ENCODE measurements around the gene PRDM15. TPM values are rescaled to one million over a fixed set of nuclear protein-coding genes. Genes with fewer than 3 reads are reported as not detected.

The PRDM15 gene
- polyA plus RNA-seq, 1 experiment, result 7.6 TPM

- no peak for DNase-seq (ENCODE audit: low read depth)
- ChIA-PET CTCF (interaction anchor here (1.2 to 2.2 kb wide), 4 partner anchors 10 to 285 kb away, joined by 3 to 10 read pairs (median 4); no protein-coding TSS in a partner anchor), POLR2A (no interaction called here)
- peaks cover 5% of the 10 kb centered on the region for H3K36me3 ChIP-seq (ENCODE audit: control insufficient read depth, insufficient read depth, low read length)
- H3K27me3 ChIP-seq (ENCODE audit: control insufficient read depth, insufficient read depth, low read length), result no peaks in the 10 kb centered on the region
- H3K4me3 ChIP-seq (ENCODE audit: low read depth, low read length), result no peak overlapping the region
- TF ChIP-seq CTCF (IDR thresholded peaks at IDR 0.05; ENCODE audit: insufficient read depth, low read depth, low read length), result no peak
Measured at GRCh38 chr21:41831866-41832595, 47.1 kb downstream of the PRDM15 start.

- peaks cover 5% of the 10 kb centered on the region for H3K36me3 ChIP-seq (ENCODE audit: control insufficient read depth, insufficient read depth, low read length)
- no peak for TF ChIP-seq CTCF (IDR thresholded peaks at IDR 0.05; ENCODE audit: insufficient read depth, low read depth, low read length)
- no peaks in the 10 kb centered on the region for H3K27me3 ChIP-seq (ENCODE audit: control insufficient read depth, insufficient read depth, low read length)
- CTCF ChIA-PET, result interaction anchor here (1.4 to 1.8 kb wide), 2 partner anchors 11 kb away, joined by 3 to 4 read pairs; no protein-coding TSS in a partner anchor
- H3K4me3 ChIP-seq (ENCODE audit: low read depth, low read length), result no peak overlapping the region
- no peak for DNase-seq (ENCODE audit: low read depth)
- POLR2A ChIA-PET, result no interaction called here
Measured at GRCh38 chr21:41831453-41831831, 47.7 kb downstream of the PRDM15 start.

GRCh38 chr21:41830764-41831452, 48.2 kb downstream of the PRDM15 start:
- ChIA-PET POLR2A (no interaction called here), CTCF (interaction anchor here (1.4 to 1.8 kb wide), 2 partner anchors 10 to 11 kb away, joined by 3 to 4 read pairs; no protein-coding TSS in a partner anchor)
- peaks cover 5% of the 10 kb centered on the region for H3K36me3 ChIP-seq (ENCODE audit: control insufficient read depth, insufficient read depth, low read length)
- no peaks in the 10 kb centered on the region for H3K27me3 ChIP-seq (ENCODE audit: control insufficient read depth, insufficient read depth, low read length)
- H3K4me3 ChIP-seq (ENCODE audit: low read depth, low read length), result no peak overlapping the region
- no peak for TF ChIP-seq CTCF (IDR thresholded peaks at IDR 0.05; ENCODE audit: insufficient read depth, low read depth, low read length)
- no peak for DNase-seq (ENCODE audit: low read depth)

- no peak for TF ChIP-seq CTCF (IDR thresholded peaks at IDR 0.05; ENCODE audit: insufficient read depth, low read depth, low read length)
- no peak overlapping the region for H3K4me3 ChIP-seq (ENCODE audit: low read depth, low read length)
- ChIA-PET CTCF (interaction anchor here (1.4 to 1.8 kb wide), 2 partner anchors 10 to 12 kb away, joined by 3 to 4 read pairs; no protein-coding TSS in a partner anchor), POLR2A (no interaction called here)
- H3K36me3 ChIP-seq (ENCODE audit: control insufficient read depth, insufficient read depth, low read length), result peaks cover 3% of the 10 kb centered on the region
- H3K27me3 ChIP-seq (ENCODE audit: control insufficient read depth, insufficient read depth, low read length), result no peaks in the 10 kb centered on the region
- no peak for DNase-seq (ENCODE audit: low read depth)
Measured at GRCh38 chr21:41830145-41830707, 48.9 kb downstream of the PRDM15 start.

GRCh38 chr21:41828884-41829360, 50.2 kb downstream of the PRDM15 start:
- no peak for DNase-seq (ENCODE audit: low read depth)
- no peak overlapping the region for H3K4me3 ChIP-seq (ENCODE audit: low read depth, low read length)
- no peaks in the 10 kb centered on the region for H3K27me3 ChIP-seq (ENCODE audit: control insufficient read depth, insufficient read depth, low read length)
- peaks cover 2% of the 10 kb centered on the region for H3K36me3 ChIP-seq (ENCODE audit: control insufficient read depth, insufficient read depth, low read length)
- CTCF ChIA-PET, result interaction anchor here (3.3 kb wide), 1 partner anchor 12 kb away, joined by 17 read pairs; no protein-coding TSS in a partner anchor
- TF ChIP-seq CTCF (IDR thresholded peaks at IDR 0.05; ENCODE audit: insufficient read depth, low read depth, low read length), result no peak
- POLR2A ChIA-PET, result no interaction called here
